Karpas-422 (cell line): ENCODE measurements around the gene NEDD8. TPM values are rescaled to one million over a fixed set of nuclear protein-coding genes. Genes with fewer than 3 reads are reported as not detected.
"Not testable (repeated sequence)": the region's sequence is repeated elsewhere in the genome, so short reads cannot be mapped to it uniquely, and the experiment has no call there.

Experiments
- DNase-seq: peaks from one replicate; pipeline ENCODE4 v3.0.0-alpha.2; 2015
- H2AFZ ChIP-seq: fragments of 200-600 bp; sonication (generic); 2 replicates; pipeline ENCODE4 v1.6.1; 2014; ENCODE audit warnings: antibody characterized with exemption, low read length, mixed read lengths
- H3K27ac ChIP-seq: fragments of 200-600 bp; sonication (generic); 2 replicates; pipeline ENCODE4 v1.5.1; 2014; ENCODE audit warnings: mild to moderate bottlenecking, low read length, moderate library complexity
- H3K27me3 ChIP-seq: fragments of 200-600 bp; sonication (generic); 2 replicates; pipeline ENCODE4 v1.6.1; 2014; ENCODE audit warnings: low read length, mixed read lengths
- H3K36me3 ChIP-seq: fragments of 200-600 bp; sonication (generic); 2 replicates; pipeline ENCODE4 v1.6.1; 2014; ENCODE audit warnings: low read length, mixed read lengths; ENCODE audit not compliant: insufficient read depth
- H3K4me1 ChIP-seq: fragments of 200-600 bp; sonication (generic); 2 replicates; pipeline ENCODE4 v1.6.1; 2014; ENCODE audit warnings: mild to moderate bottlenecking, low read length, mixed read lengths
- H3K4me2 ChIP-seq: fragments of 200-600 bp; sonication (generic); 2 replicates; pipeline ENCODE4 v1.6.1; 2014; ENCODE audit warnings: low read length, low read depth, mild to moderate bottlenecking; ENCODE audit not compliant: poor library complexity, severe bottlenecking
- H3K4me3 ChIP-seq: fragments of 200-600 bp; sonication (generic); 2 replicates; pipeline ENCODE4 v1.5.1; 2014; ENCODE audit warnings: mild to moderate bottlenecking, antibody characterized with exemption, low read length, mixed read lengths
- H3K79me2 ChIP-seq: fragments of 200-600 bp; sonication (generic); 2 replicates; pipeline ENCODE4 v1.6.1; 2014; ENCODE audit warnings: mild to moderate bottlenecking, low read length, mixed read lengths
- H3K9ac ChIP-seq: fragments of 200-600 bp; sonication (generic); 2 replicates; pipeline ENCODE4 v1.6.0; 2014; ENCODE audit warnings: low read length
- H3K9me2 ChIP-seq: fragments of 200-600 bp; sonication (generic), shearing (Covaris generic); replicated peaks from 2 replicates; pipeline ENCODE4 v1.6.0; 2014; ENCODE audit warnings: mild to moderate bottlenecking, low read length, moderate library complexity; ENCODE audit not compliant: insufficient read depth
- H3K9me3 ChIP-seq: fragments of 300-700, 200-600 bp; sonication (generic); 2 replicates; pipeline ENCODE4 v1.6.1; 2014; ENCODE audit warnings: low read length, mixed read lengths
- H4K20me1 ChIP-seq: fragments of 200-600 bp; sonication (generic); 2 replicates; pipeline ENCODE4 v1.6.1; 2014; ENCODE audit warnings: mild to moderate bottlenecking, antibody characterized with exemption, low read length, low read depth; ENCODE audit not compliant: insufficient read depth
- total RNA-seq: library from RNA; depleted of rRNA; stranded (reverse); fragments of >200 nt; shearing (Covaris generic); gene quantifications from 2 replicates; pipeline ENCODE4 v1.2.3, GENCODE V29; 2014; ENCODE audit warnings: low replicate concordance

Gene NEDD8
- total RNA-seq, 1 experiment from 2014 or later, result 293 TPM

GRCh38 chr14:24207625-24208024 lies 24.5 kb downstream of the NEDD8 start:
- Histone ChIP-seq H3K4me1 (peaks cover 11% of the 10 kb centered on the region), H3K36me3 (peaks cover 82% of the 10 kb centered on the region), H3K9me2 (no peaks in the 10 kb centered on the region), H3K4me2 (no peak overlapping the region), H2AFZ (no peak overlapping the region), H3K9me3 (peaks cover 6% of the 10 kb centered on the region), H3K27ac (no peak overlapping the region), H3K4me3 (no peak overlapping the region), H3K9ac (no peak overlapping the region), H3K27me3 (no peaks in the 10 kb centered on the region), H3K79me2 (peaks cover 15% of the 10 kb centered on the region), H4K20me1 (no peaks in the 10 kb centered on the region)
- DNase-seq, result no peak

- no peak overlapping the region for H3K4me2 ChIP-seq
- H3K9me3 ChIP-seq, result peaks cover 6% of the 10 kb centered on the region
- peaks cover 11% of the 10 kb centered on the region for H3K79me2 ChIP-seq
- peaks cover 86% of the 10 kb centered on the region for H3K36me3 ChIP-seq
- H3K27me3 ChIP-seq, result no peaks in the 10 kb centered on the region
- no peak overlapping the region for H3K9ac ChIP-seq
- H3K27ac ChIP-seq, result no peak overlapping the region
- no peaks in the 10 kb centered on the region for H4K20me1 ChIP-seq
- H3K4me3 ChIP-seq, result no peak overlapping the region
- H3K4me1 ChIP-seq, result peaks cover 7% of the 10 kb centered on the region
- no peak overlapping the region for H2AFZ ChIP-seq
- no peak for DNase-seq
- H3K9me2 ChIP-seq, result no peaks in the 10 kb centered on the region
Measured at GRCh38 chr14:24207104-24207551, 25.0 kb downstream of the NEDD8 start.

- peaks cover 8% of the 10 kb centered on the region for H3K9me3 ChIP-seq
- H3K4me3 ChIP-seq, result no peak overlapping the region
- no peaks in the 10 kb centered on the region for H3K9me2 ChIP-seq
- H3K27me3 ChIP-seq, result no peaks in the 10 kb centered on the region
- peaks cover 85% of the 10 kb centered on the region for H3K36me3 ChIP-seq
- no peak overlapping the region for H3K4me2 ChIP-seq
- H3K9ac ChIP-seq, result no peak overlapping the region
- no peak for DNase-seq
- H3K79me2 ChIP-seq, result peaks cover 6% of the 10 kb centered on the region
- no peak overlapping the region for H2AFZ ChIP-seq
- H4K20me1 ChIP-seq, result no peaks in the 10 kb centered on the region
- no peak overlapping the region for H3K27ac ChIP-seq
- H3K4me1 ChIP-seq, result peaks cover under 1% of the 10 kb centered on the region; the same call in 1 of the 2 replicates
Measured at GRCh38 chr14:24206260-24207103, 25.7 kb downstream of the NEDD8 start.

- Histone ChIP-seq H3K9me3 (peaks cover 8% of the 10 kb centered on the region), H3K36me3 (peaks cover 72% of the 10 kb centered on the region)
Measured at GRCh38 chr14:24204163-24205146, 27.7 kb downstream of the NEDD8 start.

GRCh38 chr14:24203249-24203886 lies 28.8 kb downstream of the NEDD8 start:
- H3K4me1 ChIP-seq, H3K9ac ChIP-seq, H4K20me1 ChIP-seq, H3K4me3 ChIP-seq, H3K79me2 ChIP-seq, H3K27me3 ChIP-seq, H3K9me2 ChIP-seq, H3K27ac ChIP-seq, DNase-seq, H3K9me3 ChIP-seq, H2AFZ ChIP-seq, H3K4me2 ChIP-seq: not testable (repeated sequence)
- peaks cover 65% of the 10 kb centered on the region for H3K36me3 ChIP-seq

More at GRCh38 chr14:24204163-24205146, 27.7 kb downstream of the NEDD8 start:
- Histone ChIP-seq H4K20me1 (no peaks in the 10 kb centered on the region), H3K27ac (no peak overlapping the region), H2AFZ (no peak overlapping the region), H3K9me2 (no peaks in the 10 kb centered on the region), H3K27me3 (no peaks in the 10 kb centered on the region), H3K79me2 (0 out of 2 replicates have a peak, but pooled peaks cover 3% of the 10 kb centered on the region), H3K4me1 (no peaks in the 10 kb centered on the region), H3K4me2 (no peak overlapping the region), H3K4me3 (no peak overlapping the region), H3K9ac (no peak overlapping the region)
- no peak for DNase-seq

- H3K4me1 ChIP-seq, H3K27me3 ChIP-seq, DNase-seq, H3K9me3 ChIP-seq, H3K27ac ChIP-seq, H4K20me1 ChIP-seq, H2AFZ ChIP-seq, H3K79me2 ChIP-seq, H3K4me2 ChIP-seq, H3K9ac ChIP-seq, H3K4me3 ChIP-seq, H3K9me2 ChIP-seq: not testable (repeated sequence)
- peaks cover 57% of the 10 kb centered on the region for H3K36me3 ChIP-seq
Measured at GRCh38 chr14:24202538-24202937, 29.6 kb downstream of the NEDD8 start.

GRCh38 chr14:24198814-24199524 lies 33.2 kb downstream of the NEDD8 start:
- H3K4me3 ChIP-seq, result no peak overlapping the region
- H3K9me3 ChIP-seq, result peaks cover 8% of the 10 kb centered on the region
- no peak for DNase-seq
- H3K4me1 ChIP-seq, result peaks cover 33% of the 10 kb centered on the region
- peaks cover 26% of the 10 kb centered on the region for H3K36me3 ChIP-seq
- no peak overlapping the region for H3K27ac ChIP-seq
- no peak overlapping the region for H2AFZ ChIP-seq
- H4K20me1 ChIP-seq, result no peaks in the 10 kb centered on the region
- H3K9ac ChIP-seq, result no peak overlapping the region
- no peaks in the 10 kb centered on the region for H3K9me2 ChIP-seq
- no peaks in the 10 kb centered on the region for H3K27me3 ChIP-seq
- no peak overlapping the region for H3K4me2 ChIP-seq
- peaks cover 16% of the 10 kb centered on the region for H3K79me2 ChIP-seq
